Astrocyte of the cerebellum (primary cell): ENCODE results near the gene ZNF831.

Experiments
- DNase-seq: peaks from one replicate; pipeline ENCODE4 v3.0.0-alpha.2; 2011; ENCODE audit warnings: low read depth
- H3K4me3 ChIP-seq: 2 replicates; pipeline ENCODE4 v1.5.1; 2011; ENCODE audit warnings: mild to moderate bottlenecking, low read depth, low read length, moderate library complexity
- in situ Hi-C: cut with HindIII; loops from 2 replicates; pipeline ENCODE4 v1.10.0; 2017; ENCODE audit warnings: low sequenced_read_pairs
- TF ChIP-seq, protein P1 (sequence below): IDR thresholded peaks from 2 replicates; pipeline ENCODE4 v1.5.1; 2012; ENCODE audit warnings: low read length, low read depth, moderate library complexity, mild to moderate bottlenecking; ENCODE audit errors: missing control alignments

ZNF831 gene

DNA sequence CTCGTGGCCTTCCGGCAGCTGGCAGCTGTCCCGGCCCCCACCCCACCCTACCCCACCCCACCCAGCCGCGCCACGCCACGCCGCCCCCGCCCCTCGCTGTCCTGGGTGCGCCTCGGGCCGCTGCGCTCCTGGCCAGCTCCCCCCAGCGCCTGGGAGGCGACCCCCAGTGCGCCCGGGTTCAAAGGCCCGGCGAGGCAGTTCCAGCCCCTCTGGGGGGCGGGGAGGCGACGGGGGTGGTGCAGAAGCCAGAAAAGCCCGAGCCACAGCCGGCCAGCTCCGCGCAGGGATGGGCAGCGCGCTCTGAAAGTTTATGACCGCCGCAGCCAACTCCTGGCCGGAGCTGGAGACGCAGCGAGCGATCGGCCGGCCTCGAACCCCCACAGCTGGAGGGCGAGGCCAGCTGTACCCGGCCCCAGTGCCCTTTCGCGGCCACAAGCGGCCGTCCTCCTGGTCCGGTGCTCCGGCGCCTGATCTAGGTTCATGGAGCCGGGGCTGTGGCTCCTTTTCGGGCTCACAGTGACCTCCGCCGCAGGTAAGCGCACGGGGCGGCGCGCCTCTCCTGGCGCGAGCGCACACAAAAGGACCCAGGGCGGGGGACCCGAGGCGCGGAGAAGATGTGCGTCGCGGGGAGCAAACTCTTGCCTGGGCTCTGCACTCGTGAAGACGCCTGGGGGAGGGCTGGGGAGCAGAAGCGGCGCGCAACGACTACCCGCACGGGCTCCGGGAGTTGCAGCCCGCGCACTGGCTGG, 136.9 kb downstream of the ZNF831 start, which contains the start of gene EDN3:
Gene EDN3, plus strand, starts transcription at position 279 of the 749 bp plus-strand sequence. Its CDS starts 202 bp downstream, at position 481.
- TF ChIP-seq, protein P1, sequence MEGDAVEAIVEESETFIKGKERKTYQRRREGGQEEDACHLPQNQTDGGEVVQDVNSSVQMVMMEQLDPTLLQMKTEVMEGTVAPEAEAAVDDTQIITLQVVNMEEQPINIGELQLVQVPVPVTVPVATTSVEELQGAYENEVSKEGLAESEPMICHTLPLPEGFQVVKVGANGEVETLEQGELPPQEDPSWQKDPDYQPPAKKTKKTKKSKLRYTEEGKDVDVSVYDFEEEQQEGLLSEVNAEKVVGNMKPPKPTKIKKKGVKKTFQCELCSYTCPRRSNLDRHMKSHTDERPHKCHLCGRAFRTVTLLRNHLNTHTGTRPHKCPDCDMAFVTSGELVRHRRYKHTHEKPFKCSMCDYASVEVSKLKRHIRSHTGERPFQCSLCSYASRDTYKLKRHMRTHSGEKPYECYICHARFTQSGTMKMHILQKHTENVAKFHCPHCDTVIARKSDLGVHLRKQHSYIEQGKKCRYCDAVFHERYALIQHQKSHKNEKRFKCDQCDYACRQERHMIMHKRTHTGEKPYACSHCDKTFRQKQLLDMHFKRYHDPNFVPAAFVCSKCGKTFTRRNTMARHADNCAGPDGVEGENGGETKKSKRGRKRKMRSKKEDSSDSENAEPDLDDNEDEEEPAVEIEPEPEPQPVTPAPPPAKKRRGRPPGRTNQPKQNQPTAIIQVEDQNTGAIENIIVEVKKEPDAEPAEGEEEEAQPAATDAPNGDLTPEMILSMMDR: no peak
- DNase-seq: no peak
- H3K4me3 ChIP-seq: no peak within 1 kb of the TSS
- in situ Hi-C loops: no loop called here

DNA sequence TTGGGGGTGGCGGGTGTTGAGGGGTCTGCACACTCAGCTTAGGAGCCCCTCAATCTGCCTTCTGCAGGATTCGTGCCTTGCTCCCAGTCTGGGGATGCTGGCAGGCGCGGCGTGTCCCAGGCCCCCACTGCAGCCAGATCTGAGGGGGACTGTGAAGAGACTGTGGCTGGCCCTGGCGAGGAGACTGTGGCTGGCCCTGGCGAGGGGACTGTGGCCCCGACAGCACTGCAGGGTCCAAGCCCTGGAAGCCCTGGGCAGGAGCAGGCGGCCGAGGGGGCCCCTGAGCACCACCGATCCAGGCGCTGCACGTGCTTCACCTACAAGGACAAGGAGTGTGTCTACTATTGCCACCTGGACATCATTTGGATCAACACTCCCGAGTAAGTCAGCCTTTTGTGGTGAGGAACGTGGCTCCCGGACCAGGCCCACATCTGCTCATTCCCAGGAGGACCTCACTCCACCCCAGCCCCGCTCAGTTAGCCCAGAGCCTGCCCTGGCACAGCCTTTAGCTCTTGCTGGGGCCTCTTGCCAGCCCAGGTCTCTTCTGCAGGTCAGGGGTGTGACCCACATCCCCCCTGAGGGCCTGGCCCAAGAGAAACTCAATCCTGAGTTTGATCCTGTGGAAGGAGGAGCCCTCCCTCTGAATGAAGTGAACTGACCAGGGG, 137.9 kb downstream of the ZNF831 start:
- DNase-seq: no peak
- no peak overlapping the region for H3K4me3 ChIP-seq
- in situ Hi-C loops: no loop called here
- TF ChIP-seq, protein P1: no peak

DNA sequence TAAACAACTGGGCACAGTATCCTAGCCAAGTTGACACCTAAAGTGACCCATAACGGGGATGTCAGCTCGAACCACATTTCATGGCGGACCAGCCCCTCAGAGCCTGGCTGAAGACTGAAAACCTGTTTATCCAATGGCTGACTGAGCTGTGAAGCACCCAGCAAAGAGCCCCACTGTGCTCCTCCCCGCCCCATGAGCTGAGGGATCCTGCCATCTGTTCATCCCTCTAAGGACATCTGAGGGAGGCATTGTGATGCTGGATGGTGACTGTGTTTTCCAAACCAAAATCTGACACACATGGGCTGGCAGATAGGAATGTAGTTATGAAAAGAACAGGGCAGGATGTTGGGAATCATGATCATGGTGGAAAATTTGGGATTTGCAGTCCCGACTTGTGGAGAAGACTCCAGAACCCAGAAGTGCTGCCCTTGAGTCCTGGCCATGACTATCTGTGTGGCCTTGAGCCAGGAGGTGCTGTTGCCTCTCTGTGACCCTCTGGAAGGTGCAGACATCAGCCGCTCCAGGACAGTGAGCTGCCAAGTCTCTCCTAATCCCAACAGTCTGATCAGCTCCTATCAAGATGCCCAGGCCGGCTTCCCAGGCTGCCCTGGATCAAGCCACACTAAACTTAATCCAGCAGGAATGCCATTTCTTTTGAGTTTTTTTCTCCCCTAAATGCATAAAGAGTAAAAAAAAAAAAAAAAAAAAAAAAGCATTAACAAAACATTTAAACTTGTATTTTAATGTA, 142.5 kb downstream of the ZNF831 start:
- TF ChIP-seq, protein P1: no peak
- in situ Hi-C loops: no loop called here
- H3K4me3 ChIP-seq: no peak overlapping the region
- no peak for DNase-seq

DNA sequence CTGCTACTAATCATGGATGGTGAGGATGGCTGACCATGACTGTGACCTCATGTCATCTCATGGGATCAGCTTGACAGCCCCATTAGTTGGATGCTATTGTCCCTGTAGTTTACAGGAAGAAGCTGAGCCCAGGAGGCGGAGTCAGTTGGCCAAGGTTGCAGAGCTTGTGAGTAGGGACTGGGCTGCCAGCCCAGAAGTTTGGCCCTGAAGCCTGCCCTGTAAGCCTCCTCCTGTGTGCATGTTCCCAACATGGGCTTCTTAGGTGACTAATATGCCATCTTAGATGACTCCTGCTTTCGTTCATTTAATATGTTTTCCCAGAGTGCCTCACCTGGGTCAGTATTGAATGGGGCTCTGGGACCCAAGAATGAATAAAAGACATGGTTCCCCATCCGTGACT, 143.6 kb downstream of the ZNF831 start:
- TF ChIP-seq, protein P1: no peak
- no peak overlapping the region for H3K4me3 ChIP-seq
- DNase-seq: no peak
- in situ Hi-C loops: no loop called here
